ENCODE data around the gene RCOR3.

- TF ChIP-seq CTCF (IDR thresholded peaks at IDR 0.05) = no peak
- no peak for TF ChIP-seq POLR2A (IDR thresholded peaks at IDR 0.05)
Measured at GRCh38 chr1:211340622-211341507, 81.7 kb downstream of the RCOR3 start.

Measured in tibial nerve (tissue), 3 donors.